GM13977 (cell line): Measurements from ENCODE around the gene PRDM1.

Experiments used
- DNase-seq: peaks from one replicate; pipeline ENCODE4 v3.0.0; 2012; ENCODE audit warnings: low spot score
- in situ Hi-C: fragments of 300-500 bp; cut with MboI; formaldehyde crosslinking; loops from one replicate; pipeline ENCODE4 v1.12.0; 2022; ENCODE audit warnings: low sequenced_read_pairs, low pct_unique_long_range_greater_than_20kb, mixed read lengths, inconsistent platforms; ENCODE audit not compliant: unreplicated experiment
- TF ChIP-seq, protein P1 (sequence below): IDR thresholded peaks from 2 replicates; pipeline ENCODE4 v1.5.1; 2012; ENCODE audit warnings: mild to moderate bottlenecking, control low read depth; ENCODE audit not compliant: insufficient read depth; ENCODE audit errors: extremely low read depth, missing control alignments

PRDM1 gene

DNA sequence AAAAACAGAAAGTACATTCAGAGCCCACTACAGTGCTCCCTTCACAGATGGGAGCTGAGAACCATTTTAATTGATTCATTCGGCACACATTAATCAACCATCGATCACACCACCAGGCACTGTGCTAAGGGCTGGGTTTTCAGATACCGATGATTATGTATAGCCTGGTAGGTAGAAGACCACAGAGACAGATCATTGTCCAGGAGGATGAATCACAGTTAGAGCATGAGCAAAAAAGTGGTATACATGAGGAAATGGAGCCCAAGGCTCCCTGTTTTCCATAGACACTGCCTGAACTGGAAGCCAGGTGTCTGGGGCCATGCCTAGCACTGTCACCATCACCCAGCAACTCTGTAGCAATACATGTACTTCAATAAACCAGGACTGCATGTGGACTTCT lies 9.0 kb upstream of the PRDM1 start:
- DNase-seq = no peak
- TF ChIP-seq, protein P1, sequence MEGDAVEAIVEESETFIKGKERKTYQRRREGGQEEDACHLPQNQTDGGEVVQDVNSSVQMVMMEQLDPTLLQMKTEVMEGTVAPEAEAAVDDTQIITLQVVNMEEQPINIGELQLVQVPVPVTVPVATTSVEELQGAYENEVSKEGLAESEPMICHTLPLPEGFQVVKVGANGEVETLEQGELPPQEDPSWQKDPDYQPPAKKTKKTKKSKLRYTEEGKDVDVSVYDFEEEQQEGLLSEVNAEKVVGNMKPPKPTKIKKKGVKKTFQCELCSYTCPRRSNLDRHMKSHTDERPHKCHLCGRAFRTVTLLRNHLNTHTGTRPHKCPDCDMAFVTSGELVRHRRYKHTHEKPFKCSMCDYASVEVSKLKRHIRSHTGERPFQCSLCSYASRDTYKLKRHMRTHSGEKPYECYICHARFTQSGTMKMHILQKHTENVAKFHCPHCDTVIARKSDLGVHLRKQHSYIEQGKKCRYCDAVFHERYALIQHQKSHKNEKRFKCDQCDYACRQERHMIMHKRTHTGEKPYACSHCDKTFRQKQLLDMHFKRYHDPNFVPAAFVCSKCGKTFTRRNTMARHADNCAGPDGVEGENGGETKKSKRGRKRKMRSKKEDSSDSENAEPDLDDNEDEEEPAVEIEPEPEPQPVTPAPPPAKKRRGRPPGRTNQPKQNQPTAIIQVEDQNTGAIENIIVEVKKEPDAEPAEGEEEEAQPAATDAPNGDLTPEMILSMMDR = no peak
- in situ Hi-C loops = loop anchor here (25.0 kb wide), 2 partner anchors 340 to 590 kb away; no protein-coding TSS in a partner anchor

DNA sequence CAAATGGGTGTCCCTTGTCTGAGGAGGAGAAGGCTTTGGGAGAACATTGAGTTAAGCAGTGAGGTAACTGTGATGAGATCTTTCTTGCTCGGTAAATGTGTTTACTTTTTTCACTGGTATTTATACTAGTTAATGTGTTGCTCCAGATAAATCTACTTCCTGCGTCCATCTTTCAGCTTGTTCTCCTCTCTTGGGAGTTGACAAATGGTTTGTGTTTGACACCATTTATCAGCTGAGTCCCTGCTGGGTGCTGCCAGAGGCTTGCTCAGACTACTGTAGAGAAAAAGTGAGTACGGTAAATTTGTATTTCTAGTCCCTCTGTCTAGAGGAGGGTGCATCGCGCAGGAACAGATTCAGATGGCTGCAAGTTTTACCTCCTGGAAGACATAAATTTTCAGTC lies 8.3 kb upstream of the PRDM1 start:
- TF ChIP-seq, protein P1 = no peak
- in situ Hi-C loops = loop anchor here (25.0 kb wide), 2 partner anchors 341 to 591 kb away; no protein-coding TSS in a partner anchor
- no peak for DNase-seq

DNA sequence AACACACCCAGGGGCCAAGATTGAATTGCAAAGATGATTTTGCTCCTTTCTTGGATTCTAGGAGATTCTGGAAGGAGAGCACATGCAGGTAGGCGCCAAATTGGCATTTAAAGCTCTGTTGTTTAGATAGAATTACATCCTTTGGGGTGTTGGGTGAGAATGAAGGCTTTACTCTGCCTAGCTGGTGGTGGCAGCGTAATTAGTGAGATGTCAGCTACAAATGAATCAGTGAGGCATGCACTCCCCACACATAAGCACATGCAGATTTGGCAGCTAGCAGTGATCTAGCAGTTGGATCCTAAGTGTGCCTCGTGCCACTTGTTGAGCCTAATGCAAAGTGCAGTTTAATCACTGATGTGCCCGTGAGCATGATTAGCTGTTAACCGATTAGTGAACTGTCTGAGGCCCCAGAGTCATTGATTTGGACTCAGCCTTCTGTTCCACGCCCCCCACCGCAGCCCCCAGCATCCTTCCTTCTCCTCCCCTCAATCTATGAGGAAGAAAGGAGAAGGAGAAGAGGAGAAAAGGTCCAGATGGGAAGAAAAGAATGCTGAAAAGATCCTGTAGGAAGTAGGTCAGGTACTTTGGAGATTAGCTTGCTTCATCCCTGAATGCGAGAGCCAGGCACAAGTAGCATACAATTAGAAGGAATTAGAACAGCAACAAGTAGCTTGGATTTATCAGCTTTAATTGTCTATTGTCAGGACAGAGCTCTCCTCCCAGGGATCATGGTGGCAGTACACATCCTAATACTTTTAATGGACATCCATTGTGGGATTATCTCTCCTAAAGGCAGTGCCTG lies 6.0 kb upstream of the PRDM1 start:
- TF ChIP-seq, protein P1 = no peak
- DNase-seq = no peak
- in situ Hi-C loops = loop anchor here (25.0 kb wide), 2 partner anchors 343 to 593 kb away; no protein-coding TSS in a partner anchor

DNA sequence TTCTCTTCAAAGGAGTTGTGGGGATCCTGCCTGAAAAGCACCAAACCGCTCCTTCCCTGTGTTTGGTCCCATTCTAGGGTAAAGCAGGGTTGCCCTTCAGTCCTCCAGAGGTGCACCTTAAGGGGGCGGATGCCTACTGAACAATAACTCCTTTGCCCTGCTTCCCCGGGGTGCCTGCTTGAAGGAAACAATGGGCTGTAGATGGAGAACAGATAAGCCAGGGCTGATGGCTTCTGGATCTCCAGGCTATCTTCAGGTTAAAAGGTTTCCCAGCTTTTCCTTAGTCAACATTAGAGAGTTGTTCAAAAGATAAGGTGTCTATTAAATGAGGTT lies 5.4 kb upstream of the PRDM1 start:
- DNase-seq = no peak
- TF ChIP-seq, protein P1 = no peak
- in situ Hi-C loops = loop anchor here (25.0 kb wide), 2 partner anchors 343 to 593 kb away; no protein-coding TSS in a partner anchor

DNA sequence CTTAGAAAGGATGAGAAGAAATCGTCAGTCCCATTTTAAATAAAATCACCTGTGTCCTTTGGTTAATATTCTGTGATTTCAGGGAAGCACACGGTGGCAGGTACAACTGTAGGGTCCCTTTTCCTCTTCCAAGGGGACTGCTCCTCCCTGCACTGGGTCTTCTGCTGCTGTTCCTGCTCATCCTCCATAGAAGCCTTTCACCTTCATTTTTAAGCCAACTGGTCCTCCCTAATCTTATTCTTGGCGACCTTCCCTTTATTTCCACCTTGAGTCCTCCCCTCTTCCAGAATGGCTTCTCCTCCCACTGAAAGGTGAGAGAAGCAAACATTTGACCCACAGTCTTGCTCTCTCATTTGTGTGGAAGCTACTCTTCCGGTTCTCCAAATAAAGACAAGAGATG lies 4.4 kb upstream of the PRDM1 start:
- DNase-seq = no peak
- TF ChIP-seq, protein P1 = no peak
- in situ Hi-C loops = loop anchor here (25.0 kb wide), 2 partner anchors 344 to 594 kb away; no protein-coding TSS in a partner anchor

GRCh38 chr6:106082735-106083398 lies 3.3 kb upstream of the PRDM1 start:
- TF ChIP-seq, protein P1 = no peak
- no peak for DNase-seq
- in situ Hi-C loops = loop anchor here (25.0 kb wide), 2 partner anchors 346 to 596 kb away; no protein-coding TSS in a partner anchor
